ENCODE results near the gene PTGR3. TPM values are rescaled to one million over a fixed set of nuclear protein-coding genes. Genes with fewer than 3 reads are reported as not detected.

PTGR3 gene
- total and polyA plus RNA-seq, 2 donors (not counting 1 experiment from before 2014, with no cell fraction given) = 27.5 to 30.2 TPM

GRCh38 chr18:75247611-75248421 lies 38.9 kb upstream of the PTGR3 start:
- no peaks in the 10 kb centered on the region for H4K20me1 ChIP-seq (ENCODE audit: control insufficient read depth, insufficient read depth, low read length, poor library complexity, severe bottlenecking)
- ATAC-seq (ENCODE audit: low read depth) (no peak), DNase-seq (peak; percentile 31)
- peaks cover 11 to 26% of the 10 kb centered on the region in 2 donors for H3K4me1 ChIP-seq (ENCODE audit: control insufficient read depth in 2 of 2, insufficient read depth in 2 of 2, low read length in 2 of 2)
- H3K36me3 ChIP-seq (replicated peaks in 1 of 2; ENCODE audit: control extremely low read depth in 1 of 2, control insufficient read depth in 1 of 2, extremely low read depth in 1 of 2, insufficient read depth in 2 of 2, low read length in 1 of 2) = no peaks in the 10 kb centered on the region
- peak overlapping the region; percentile 47 for H3K9ac ChIP-seq (ENCODE audit: low read length)
- TF ChIP-seq EZH2 (IDR thresholded peaks at IDR 0.05; ENCODE audit: borderline replicate concordance, insufficient read depth, low read depth, low read length, poor library complexity, severe bottlenecking) = no peak
- TF ChIP-seq CTCF (IDR thresholded peaks at IDR 0.05) = no peak
- peak overlapping the region; percentile 27 to 66 for H3K27ac ChIP-seq (ENCODE audit: low read length in 2 of 2)
- Mint-ChIP-seq H3K27me3 (no peaks in the 10 kb centered on the region), H3K27ac (peak overlapping the region; percentile 83), H3K4me1 (peaks cover 32% of the 10 kb centered on the region), H3K9me3 (ENCODE audit: insufficient read depth) (no peaks in the 10 kb centered on the region), H3K4me3 (peak overlapping the region; percentile 77)
- no peaks in the 10 kb centered on the region for H3K27me3 ChIP-seq (replicated peaks in 1 of 4; ENCODE audit: control extremely low read depth in 1 of 4, control insufficient read depth in 3 of 4, insufficient read depth in 4 of 4, low read length in 3 of 4)
- H3K4me2 ChIP-seq (replicated peaks; ENCODE audit: low read depth, low read length, poor library complexity, severe bottlenecking) = peak overlapping the region; percentile 63
- peaks cover 26% of the 10 kb centered on the region for H3K79me2 ChIP-seq (ENCODE audit: control insufficient read depth, insufficient read depth, low read length)
- intact Hi-C loops (cut with micrococcal nuclease) = no loop called here
- ChIA-PET CTCF (no interaction called here), POLR2A (no interaction called here)
- H2AFZ ChIP-seq (ENCODE audit: insufficient read depth, low read depth, low read length, poor library complexity, severe bottlenecking) = peak overlapping the region; percentile 61
- no CpG with 5 or more reads among the region's 8 CpGs for WGBS (ENCODE audit: insufficient coverage)
- H3K4me3 ChIP-seq (ENCODE audit: control extremely low read depth in 1 of 5, extremely low read depth in 1 of 5, insufficient read depth in 1 of 5, low read depth in 2 of 5, low read length in 4 of 5) = peak overlapping the region; percentile 14 to 69 (median 47)
- peaks cover 0 to 22% (median 9%) of the 10 kb centered on the region in 3 donors for H3K9me3 ChIP-seq (ENCODE audit: control extremely low read depth in 1 of 3, control insufficient read depth in 2 of 3, insufficient read depth in 1 of 3, low read length in 2 of 3)
